ENCODE data around the gene CCDC59. TPM values are rescaled to one million over a fixed set of nuclear protein-coding genes. Genes with fewer than 3 reads are reported as not detected.
A peak's percentile ranks its signal among the peaks of the same experiment; 100 is the strongest.

CCDC59 gene
- total RNA-seq (ENCODE audit: low replicate concordance), result 17.3 and 57.1 TPM in 2 replicates

- peak; percentile 94 for TF ChIP-seq CTCF (IDR thresholded peaks at IDR 0.05; ENCODE audit: insufficient read depth, low read length)
- DNase-seq (ENCODE audit: low read depth), result peak; percentile 99
- peak within 1 kb of the TSS; percentile 98 for H3K4me3 ChIP-seq (ENCODE audit: low read depth, low read length)
Measured at GRCh38 chr12:82358200-82359114, at the start of gene CCDC59, which contains the start of gene METTL25. Gene CCDC59, minus strand, starts transcription at chr12:82358387. Its CDS starts 11 bp downstream, at chr12:82358376. Gene METTL25, plus strand, starts transcription at chr12:82358529. Its CDS starts 37 bp downstream, at chr12:82358566.

- no peak for TF ChIP-seq CTCF (IDR thresholded peaks at IDR 0.05; ENCODE audit: insufficient read depth, low read length)
- peak overlapping the region; percentile 29 for H3K4me3 ChIP-seq (ENCODE audit: low read depth, low read length)
- peak; percentile 70 for DNase-seq (ENCODE audit: low read depth)
Measured at GRCh38 chr12:82407481-82407880, 49.3 kb upstream of the CCDC59 start.

- DNase-seq (ENCODE audit: low read depth), result no peak
- no peak for TF ChIP-seq CTCF (IDR thresholded peaks at IDR 0.05; ENCODE audit: insufficient read depth, low read length)
- no peak overlapping the region for H3K4me3 ChIP-seq (ENCODE audit: low read depth, low read length)
Measured at GRCh38 chr12:82406651-82407050, 48.5 kb upstream of the CCDC59 start.

- no peak for TF ChIP-seq CTCF (IDR thresholded peaks at IDR 0.05; ENCODE audit: insufficient read depth, low read length)
- H3K4me3 ChIP-seq (ENCODE audit: low read depth, low read length), result no peak overlapping the region
- DNase-seq (ENCODE audit: low read depth), result no peak
Measured at GRCh38 chr12:82400819-82401218, 42.6 kb upstream of the CCDC59 start.

- H3K4me3 ChIP-seq (ENCODE audit: low read depth, low read length), result no peak overlapping the region
- TF ChIP-seq CTCF (IDR thresholded peaks at IDR 0.05; ENCODE audit: insufficient read depth, low read length), result no peak
- DNase-seq (ENCODE audit: low read depth), result no peak
Measured at GRCh38 chr12:82398879-82399278, 40.7 kb upstream of the CCDC59 start.

GRCh38 chr12:82383930-82384552, 25.9 kb upstream of the CCDC59 start:
- no peak overlapping the region for H3K4me3 ChIP-seq (ENCODE audit: low read depth, low read length)
- DNase-seq (ENCODE audit: low read depth), result peak; percentile 48
- TF ChIP-seq CTCF (IDR thresholded peaks at IDR 0.05; ENCODE audit: insufficient read depth, low read length), result peak; percentile 54
